IMR-90 (cell line): Measurements from ENCODE around the gene ZNF816. TPM values are rescaled to one million over a fixed set of nuclear protein-coding genes. Genes with fewer than 3 reads are reported as not detected.

Experiments
- ATAC-seq: fragments of 200-7000 bp; cut with Tn5 transposase; 2 replicates; pipeline ENCODE4 v1.9.1; 2020; ENCODE audit warnings: low read depth, mild to moderate bottlenecking, moderate library complexity
- BruUV-seq: library from RNA; stranded (reverse); fragments of 400-500 nt; replicated peaks from 2 replicates; lab custom pipeline; 2021; lab: Mats Ljungman, UMichigan
- CTCF ChIA-PET: fragments of 300-600 bp; formaldehyde crosslinking; extraction: SDS; loops from one replicate; lab custom pipeline; 2021; ENCODE audit warnings: antibody characterized with exemption; lab: Yijun Ruan, JAX
- POLR2A ChIA-PET: fragments of 300-600 bp; sonication (Branson Sonifier 250); formaldehyde crosslinking; loops from one replicate; lab custom pipeline; 2022; ENCODE audit warnings: antibody characterized with exemption; ENCODE audit not compliant: unreplicated experiment; lab: Charles Lee
- DNase-seq: peaks from one replicate; pipeline ENCODE4 v3.0.0; 2013
- H2AFZ ChIP-seq: replicated peaks from 2 replicates; pipeline ENCODE3; 2013; ENCODE audit warnings: low read length, mild to moderate bottlenecking; ENCODE audit not compliant: poor library complexity
- H2AK5ac ChIP-seq: 2 replicates; pipeline ENCODE4 v1.6.1; 2013; ENCODE audit warnings: low read depth, low read length, inconsistent platforms
- H2AK9ac ChIP-seq: replicated peaks from 2 replicates; pipeline ENCODE3; 2013; ENCODE audit warnings: mild to moderate bottlenecking, low read depth, low read length, moderate library complexity; ENCODE audit not compliant: poor library complexity
- H2BK120ac ChIP-seq: 2 replicates; pipeline ENCODE4 v1.6.1; 2013; ENCODE audit warnings: low read depth, low read length, inconsistent platforms
- H2BK15ac ChIP-seq: 3 replicates; pipeline ENCODE4 v1.6.1; 2013; ENCODE audit warnings: low read depth, low read length, inconsistent platforms
- H2BK20ac ChIP-seq: 2 replicates; pipeline ENCODE4 v1.6.1; 2013; ENCODE audit warnings: low read depth, mild to moderate bottlenecking, inconsistent platforms, low read length, moderate library complexity
- H2BK5ac ChIP-seq: 2 replicates; pipeline ENCODE4 v1.6.1; 2013; ENCODE audit warnings: mild to moderate bottlenecking, low read depth, low read length, inconsistent platforms; ENCODE audit not compliant: poor library complexity, severe bottlenecking
- H3K14ac ChIP-seq: replicated peaks from 2 replicates; pipeline ENCODE4 v1.6.1; 2013; ENCODE audit warnings: low read depth, low read length, inconsistent platforms
- H3K18ac ChIP-seq: 2 replicates; pipeline ENCODE4 v1.6.1; 2013; ENCODE audit warnings: low read depth, low read length, control low read depth
- H3K23ac ChIP-seq: 2 replicates; pipeline ENCODE4 v1.6.1; 2013; ENCODE audit warnings: low read depth, low read length, inconsistent platforms
- H3K27ac ChIP-seq: 2 replicates; pipeline ENCODE4 v1.5.1; 2013; ENCODE audit warnings: mild to moderate bottlenecking, control low read depth, low read length; ENCODE audit not compliant: insufficient read depth
- H3K27me3 ChIP-seq: 2 replicates; pipeline ENCODE4 v1.6.1; 2013; ENCODE audit warnings: low read length; ENCODE audit not compliant: control insufficient read depth, insufficient read depth
- H3K36me3 ChIP-seq: 2 replicates; pipeline ENCODE4 v1.6.1; 2013; ENCODE audit warnings: low read length, mixed read lengths; ENCODE audit not compliant: control insufficient read depth, insufficient read depth
- H3K4ac ChIP-seq: 2 replicates; pipeline ENCODE4 v1.6.1; 2013; ENCODE audit warnings: low read depth, low read length, inconsistent platforms
- H3K4me1 ChIP-seq: 2 replicates; pipeline ENCODE4 v1.6.1; 2013; ENCODE audit warnings: low read length, mixed read lengths; ENCODE audit not compliant: control insufficient read depth, insufficient read depth
- H3K4me2 ChIP-seq: 2 replicates; pipeline ENCODE4 v1.6.1; 2013; ENCODE audit warnings: low read depth, mild to moderate bottlenecking, control low read depth, low read length, moderate library complexity
- H3K4me3 ChIP-seq: 2 replicates; pipeline ENCODE4 v1.5.1; 2013; ENCODE audit warnings: low read depth, mild to moderate bottlenecking, control low read depth, low read length, moderate library complexity; ENCODE audit not compliant: insufficient read depth
- H3K56ac ChIP-seq: 2 replicates; pipeline ENCODE4 v1.6.1; 2013; ENCODE audit warnings: low read length, inconsistent platforms; ENCODE audit not compliant: insufficient read depth; ENCODE audit errors: extremely low read depth
- H3K79me1 ChIP-seq, 2 experiments: 2 replicates each; pipeline ENCODE4 v1.6.1; 2013; ENCODE audit warnings: low read length in 2 of 2, inconsistent platforms in 1 of 2, low read depth in 1 of 2
- H3K9ac ChIP-seq: 2 replicates; pipeline ENCODE4 v1.6.1; 2013; ENCODE audit warnings: low read depth, low read length, control low read depth
- H3K9me1 ChIP-seq: 2 replicates; pipeline ENCODE4 v1.6.1; 2013; ENCODE audit warnings: low read length, inconsistent platforms; ENCODE audit not compliant: insufficient read depth
- H3K9me3 ChIP-seq: 2 replicates; pipeline ENCODE4 v1.6.1; 2013; ENCODE audit warnings: low read length; ENCODE audit not compliant: control insufficient read depth, insufficient read depth
- H4K20me1 ChIP-seq: 2 replicates; pipeline ENCODE4 v1.6.1; 2013; ENCODE audit warnings: low read length, inconsistent platforms; ENCODE audit not compliant: insufficient read depth
- H4K5ac ChIP-seq: 2 replicates; pipeline ENCODE4 v1.6.1; 2013; ENCODE audit warnings: mild to moderate bottlenecking, low read depth, low read length, control low read depth
- H4K8ac ChIP-seq, 2 experiments: 2 replicates each; pipeline ENCODE4 v1.6.1; 2013; ENCODE audit warnings: low read depth in 2 of 2, low read length in 2 of 2, control low read depth in 1 of 2, inconsistent platforms in 1 of 2
- H4K91ac ChIP-seq: 2 replicates; pipeline ENCODE4 v1.6.1; 2013; ENCODE audit warnings: low read depth, low read length, inconsistent platforms; ENCODE audit not compliant: insufficient read depth
- FOS ChIP-seq: fragments of 150-350 bp; IDR thresholded peaks from 2 replicates; pipeline ENCODE4 v1.6.1; 2016; ENCODE audit warnings: low read depth, low read length
- MXI1 ChIP-seq: IDR thresholded peaks from 2 replicates; pipeline ENCODE4 v1.6.1; 2012; ENCODE audit warnings: low read depth, mild to moderate bottlenecking, low read length, moderate library complexity, borderline replicate concordance
- POLR2A ChIP-seq: IDR thresholded peaks from 2 replicates; pipeline ENCODE4 v1.6.1; 2012; ENCODE audit warnings: mild to moderate bottlenecking, low read depth, low read length
- SMC3 ChIP-seq: fragments of 150-350 bp; IDR thresholded peaks from 2 replicates; pipeline ENCODE4 v1.6.1; 2016; ENCODE audit warnings: low read depth, mild to moderate bottlenecking, antibody characterized with exemption, low read length, moderate library complexity
- WGBS, 2 experiments: methylation state at CpG; one replicate each; pipeline versions ENCODE4 v1.1.5 to v1.1.7; 2013; ENCODE audit warnings: missing lambda C conversion rate in 2 of 2; ENCODE audit not compliant: insufficient read length in 1 of 2; ENCODE audit errors: extremely low coverage in 2 of 2; 5-methylcytosine and 5-hydroxymethylcytosine counted together
- dilution Hi-C: fragments of 300-500 bp; cut with HindIII; formaldehyde crosslinking; loops from one replicate; pipeline ENCODE4 v1.14.3; 2018; ENCODE audit warnings: low sequenced_read_pairs; ENCODE audit not compliant: unreplicated experiment
- in situ Hi-C: fragments of 300-500 bp; cut with MboI; formaldehyde crosslinking; loops from 3 replicates; pipeline ENCODE4 v1.14.3; 2019; ENCODE audit warnings: low sequenced_read_pairs, inconsistent platforms, mixed read lengths
- intact Hi-C: fragments of 100-400 bp; cut with micrococcal nuclease; formaldehyde crosslinking; loops from 2 replicates; pipeline ENCODE4 v1.10.0; 2022
- polyA plus RNA-seq, 3 experiments: library from polyadenylated mRNA; depleted of rRNA; stranded (reverse); fragments of >200 nt; gene quantifications; 2 replicates each; pipeline ENCODE4 v1.2.3, GENCODE V29; 2012; ENCODE audit warnings: low replicate concordance in 1 of 3
- total RNA-seq: library from RNA; depleted of rRNA; stranded (reverse); fragments of >200 nt; gene quantifications from 2 replicates; pipeline ENCODE4 v1.2.3, GENCODE V29; 2012

Gene ZNF816
- total and polyA plus RNA-seq, 2 of the 4 experiments (the other 2 are of a cell fraction), result 1.6 to 12.0 TPM

GRCh38 chr19:52936954-52937325, 25.7 kb downstream of the ZNF816 start:
- H3K4me1 ChIP-seq, result no peaks in the 10 kb centered on the region
- peaks cover 17 to 21% of the 10 kb centered on the region in 2 experiments; a peak in 2 of 4 replicates for H3K79me1 ChIP-seq
- no peak overlapping the region for H3K27ac ChIP-seq
- ChIA-PET CTCF (no interaction called here), POLR2A (no interaction called here)
- H3K18ac ChIP-seq, result no peak overlapping the region
- in situ Hi-C loops (no loop called here), dilution Hi-C loops (no loop called here), intact Hi-C loops (no loop called here)
- H2BK5ac ChIP-seq, result no peak overlapping the region
- no peaks in the 10 kb centered on the region for H3K9me1 ChIP-seq
- H2AK5ac ChIP-seq, result no peak overlapping the region
- H4K91ac ChIP-seq, result no peak overlapping the region
- no TSS peak for BruUV-seq
- H3K23ac ChIP-seq, result no peak overlapping the region
- H3K36me3 ChIP-seq, result peaks cover 5% of the 10 kb centered on the region
- WGBS, 2 experiments, result no CpG with 5 or more reads among the region's 7 CpGs
- no peak overlapping the region for H2BK15ac ChIP-seq
- no peak overlapping the region for H4K8ac ChIP-seq
- no peak overlapping the region for H3K14ac ChIP-seq
- no peak overlapping the region for H3K4ac ChIP-seq
- H3K27me3 ChIP-seq, result no peaks in the 10 kb centered on the region
- no peak overlapping the region for H3K4me3 ChIP-seq
- H4K5ac ChIP-seq, result no peak overlapping the region
- no peaks in the 10 kb centered on the region for H4K20me1 ChIP-seq
- no peaks in the 10 kb centered on the region for H3K9me3 ChIP-seq
- no peak for ATAC-seq
- no peak overlapping the region for H2BK20ac ChIP-seq
- no peak overlapping the region for H2AFZ ChIP-seq
- H2AK9ac ChIP-seq, result peak overlapping the region; percentile 65
- DNase-seq, result no peak
- H3K56ac ChIP-seq, result no peak overlapping the region
- no peak overlapping the region for H2BK120ac ChIP-seq
- no peak for TF ChIP-seq FOS
- no peak for TF ChIP-seq MXI1
- no peak for TF ChIP-seq SMC3
- no peak for TF ChIP-seq POLR2A
- H3K9ac ChIP-seq, result no peak overlapping the region
- H3K4me2 ChIP-seq, result no peak overlapping the region
